ENCODE data around the gene TRAF7.

Gene TRAF7

DNA sequence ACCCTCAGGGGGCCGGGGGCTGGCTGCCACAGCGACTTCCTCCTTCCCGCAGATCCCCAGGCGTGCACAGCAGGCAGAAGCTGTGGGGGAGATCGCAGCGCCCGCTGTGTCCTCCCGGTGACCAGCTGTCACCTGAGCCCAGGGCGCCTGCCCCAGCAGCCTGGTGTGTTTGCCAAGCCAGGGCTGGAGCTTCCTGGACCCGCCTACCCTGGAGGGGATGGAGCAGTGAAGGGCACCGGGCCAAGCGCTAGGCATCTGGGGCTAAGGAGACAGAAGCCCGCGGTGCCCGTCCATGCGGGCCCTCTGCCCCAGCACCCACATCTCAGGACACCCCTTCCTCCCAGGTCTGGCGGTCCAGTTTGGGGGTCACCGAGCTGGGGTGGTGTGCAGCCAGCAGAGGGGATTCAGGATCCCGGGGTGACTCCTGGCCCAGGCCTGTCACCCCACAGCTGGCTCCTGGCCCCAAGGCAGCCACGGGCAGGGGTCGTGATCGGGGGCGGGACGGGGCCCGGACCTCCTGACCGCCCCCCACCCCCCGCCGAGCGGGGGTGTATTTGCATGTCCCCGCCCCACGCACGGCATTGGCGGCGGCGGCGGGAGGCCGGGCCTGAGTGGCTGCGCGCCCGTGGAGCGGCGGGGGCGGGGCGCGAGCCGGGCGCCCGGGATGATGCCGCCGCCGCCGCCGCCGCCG, 7.5 kb upstream of the TRAF7 start, which contains the start of gene RAB26:
TSS of gene RAB26 (plus strand) at position 645 of the 691 bp plus-strand sequence. CDS start 159 bp downstream, outside the sequence.
- peak; percentile 34 for DNase-seq (ENCODE audit: low read depth)

DNA sequence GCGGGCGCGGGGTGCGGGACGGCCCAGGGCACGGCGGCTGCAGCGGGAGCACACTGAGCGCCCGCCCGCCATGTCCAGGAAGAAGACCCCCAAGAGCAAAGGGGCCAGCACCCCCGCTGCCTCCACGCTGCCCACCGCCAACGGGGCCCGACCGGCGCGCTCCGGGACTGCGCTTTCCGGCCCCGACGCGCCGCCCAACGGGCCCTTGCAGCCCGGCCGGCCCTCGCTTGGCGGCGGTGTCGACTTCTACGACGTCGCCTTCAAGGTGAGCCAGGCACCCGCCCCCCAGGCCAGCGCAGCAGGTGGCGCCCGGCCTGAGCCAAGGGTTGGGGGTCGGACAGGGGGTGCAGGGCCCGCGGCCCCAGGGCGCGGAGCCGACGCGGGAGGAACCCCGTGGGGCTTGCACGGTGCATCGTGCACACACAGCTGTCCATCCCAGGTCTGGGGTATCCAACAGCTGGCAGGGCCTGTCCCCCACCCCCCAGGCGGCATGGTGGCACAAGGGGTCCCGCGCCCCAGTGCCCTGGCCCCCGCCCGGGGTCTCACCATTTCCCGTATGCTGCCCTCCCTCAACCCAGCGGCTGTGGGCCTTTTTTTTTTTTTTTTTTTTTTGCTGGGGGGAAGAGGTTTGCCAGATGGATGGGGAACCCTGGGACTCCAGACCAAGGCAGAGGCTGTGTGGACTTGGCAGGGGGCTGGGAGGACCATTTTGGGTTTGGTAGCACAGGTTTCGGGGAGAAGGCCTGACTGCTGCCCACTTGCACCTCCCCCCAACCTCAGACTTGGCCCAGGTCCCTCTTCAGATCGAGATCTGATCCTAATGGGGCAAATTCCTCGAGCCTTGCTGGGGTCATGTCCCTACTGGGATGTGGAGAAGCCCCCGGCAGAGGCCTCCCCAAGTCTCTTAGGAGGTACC, 6.6 kb upstream of the TRAF7 start:
- DNase-seq (ENCODE audit: low read depth): no peak

DNA sequence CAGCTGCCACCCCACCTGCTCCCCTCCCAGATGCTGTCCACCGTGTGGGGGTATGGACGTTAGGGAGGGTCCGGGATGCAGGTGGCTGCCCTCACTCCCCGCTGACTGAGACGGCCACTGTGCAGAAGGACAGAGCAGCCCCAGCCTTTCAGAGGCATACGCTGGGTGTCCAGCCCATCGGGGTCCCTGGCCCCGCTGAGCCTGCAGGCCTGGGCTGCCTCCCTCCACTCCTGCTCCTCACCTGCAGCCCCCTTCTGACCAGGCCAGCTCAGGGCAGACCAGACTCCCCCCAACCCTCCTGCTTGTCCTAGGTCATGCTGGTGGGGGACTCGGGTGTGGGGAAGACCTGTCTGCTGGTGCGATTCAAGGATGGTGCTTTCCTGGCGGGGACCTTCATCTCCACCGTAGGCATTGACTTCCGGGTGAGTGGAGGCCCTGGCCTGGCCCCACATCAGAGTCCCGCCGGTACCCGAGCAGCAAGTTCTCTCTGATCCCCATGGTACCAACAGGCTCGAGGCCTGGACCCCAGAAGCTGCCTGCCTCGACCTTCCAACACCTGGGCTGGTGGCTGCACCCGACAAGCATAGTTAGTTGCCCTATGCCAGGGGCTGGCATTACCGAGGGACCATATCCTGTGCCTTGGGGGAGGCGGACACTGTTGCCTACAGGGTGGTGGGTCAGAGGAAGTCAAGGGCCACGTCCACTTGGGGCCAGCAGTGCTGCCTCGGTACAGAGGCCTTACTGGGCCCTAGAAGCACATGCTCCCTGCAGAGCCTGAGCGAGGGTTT, 5.8 kb upstream of the TRAF7 start:
- no peak for DNase-seq (ENCODE audit: low read depth)

DNA sequence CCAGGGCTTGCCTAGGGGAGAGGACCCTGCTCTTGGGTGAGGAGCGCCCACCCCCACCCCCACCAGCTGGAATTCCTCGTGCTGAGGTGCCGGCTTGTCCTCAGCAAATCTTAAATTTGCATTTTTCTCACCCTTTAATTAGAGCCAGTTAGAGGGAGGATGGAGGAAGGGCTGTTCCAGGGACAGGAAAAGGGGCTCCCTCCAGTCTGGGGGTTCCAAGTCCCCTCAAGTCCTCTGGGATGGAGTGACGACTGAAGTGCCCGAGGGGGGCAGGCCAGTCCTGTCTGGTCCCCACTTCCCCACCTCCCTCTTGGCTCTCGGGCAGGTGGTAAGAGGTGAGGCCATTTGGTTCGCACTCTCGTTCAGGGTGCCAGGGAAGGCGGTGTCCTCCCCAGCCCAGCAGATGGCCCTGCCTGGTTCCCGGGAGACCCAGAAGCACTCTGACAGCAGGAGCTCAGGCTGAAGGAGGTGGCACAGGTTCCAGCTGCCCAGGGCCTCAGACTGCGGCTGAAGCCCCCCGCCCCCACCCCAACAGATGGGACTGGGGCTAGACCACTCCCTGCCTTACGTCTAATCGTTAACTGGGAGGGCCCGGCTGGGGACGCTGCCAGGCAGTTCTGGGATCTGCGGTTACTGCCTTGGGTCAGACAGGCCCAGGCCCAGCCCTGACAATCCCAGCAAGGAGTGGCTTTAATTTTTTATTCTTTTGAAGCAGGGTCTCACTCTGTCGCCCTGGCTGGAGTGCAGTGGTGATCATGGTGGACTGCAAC, 5.0 kb upstream of the TRAF7 start:
- DNase-seq (ENCODE audit: low read depth): no peak

DNA sequence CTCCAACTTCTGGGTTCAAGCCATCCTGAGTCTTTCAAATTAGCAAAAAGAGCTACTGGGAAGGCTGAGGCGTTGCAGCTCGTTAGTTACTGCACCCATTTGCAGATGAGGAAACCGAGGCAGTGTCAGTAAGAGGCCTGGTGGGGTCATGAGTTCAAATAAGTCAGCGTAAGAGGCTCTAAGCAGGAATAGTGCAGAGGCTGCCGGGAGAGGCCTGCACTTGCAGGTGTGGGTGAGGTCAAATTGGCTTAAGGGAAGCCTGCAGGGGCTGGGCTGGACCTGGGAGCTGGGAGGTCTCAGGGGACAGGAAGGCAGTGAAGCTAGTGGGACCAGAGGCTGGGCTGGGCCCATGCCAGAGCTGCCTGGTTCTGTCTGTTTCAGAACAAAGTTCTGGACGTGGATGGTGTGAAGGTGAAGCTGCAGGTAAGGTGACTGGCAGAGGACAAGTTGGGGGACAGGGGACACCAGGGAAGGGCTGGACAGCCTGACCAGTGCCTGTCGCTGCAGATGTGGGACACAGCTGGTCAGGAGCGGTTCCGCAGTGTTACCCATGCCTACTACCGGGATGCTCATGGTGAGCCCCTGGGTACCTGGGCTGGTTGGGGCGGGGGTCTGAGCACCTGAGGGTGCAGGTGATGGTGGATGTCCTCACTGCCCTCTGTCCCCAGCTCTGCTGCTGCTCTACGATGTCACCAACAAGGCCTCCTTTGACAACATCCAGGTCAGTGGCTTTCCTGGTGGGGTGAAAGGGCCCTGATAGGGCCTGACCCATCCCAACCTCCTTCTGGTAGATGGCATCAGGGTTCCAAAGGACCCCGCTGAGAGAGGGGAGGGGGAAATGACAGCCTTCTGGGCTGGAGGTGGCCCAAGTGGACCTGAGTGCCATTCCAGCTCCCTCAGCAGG, 4.1 kb upstream of the TRAF7 start:
- no peak for DNase-seq (ENCODE audit: low read depth)

DNA sequence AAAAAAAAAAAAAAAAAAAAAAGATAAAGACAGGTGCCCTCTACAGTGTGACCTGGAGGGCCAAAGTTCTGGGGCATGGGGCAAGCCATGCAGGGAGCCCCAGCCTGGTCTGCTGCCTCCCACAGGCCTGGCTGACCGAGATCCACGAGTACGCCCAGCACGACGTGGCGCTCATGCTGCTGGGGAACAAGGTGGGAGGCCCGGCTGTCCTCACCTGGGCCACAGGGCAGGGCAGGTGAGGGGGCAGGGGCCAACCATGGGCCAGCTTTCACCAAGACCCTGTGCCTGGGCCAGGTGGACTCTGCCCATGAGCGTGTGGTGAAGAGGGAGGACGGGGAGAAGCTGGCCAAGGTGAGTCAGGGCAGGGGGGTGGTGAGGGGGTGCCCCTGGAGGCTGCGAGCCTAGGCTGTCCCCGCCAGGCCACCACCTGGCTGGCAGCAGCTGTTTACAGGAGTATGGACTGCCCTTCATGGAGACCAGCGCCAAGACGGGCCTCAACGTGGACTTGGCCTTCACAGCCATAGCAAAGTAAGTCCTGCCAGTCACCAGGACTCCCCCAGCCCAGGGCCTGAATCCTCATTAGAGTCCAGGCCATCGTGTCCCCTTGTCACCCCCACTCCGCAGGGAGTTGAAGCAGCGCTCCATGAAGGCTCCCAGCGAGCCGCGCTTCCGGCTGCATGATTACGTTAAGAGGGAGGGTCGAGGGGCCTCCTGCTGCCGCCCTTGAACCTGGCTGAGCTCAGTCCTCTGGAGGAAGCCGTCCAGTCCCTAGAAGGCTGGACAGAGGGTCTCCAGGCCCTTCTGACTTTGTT, 2.7 kb upstream of the TRAF7 start:
- DNase-seq (ENCODE audit: low read depth): no peak

DNA sequence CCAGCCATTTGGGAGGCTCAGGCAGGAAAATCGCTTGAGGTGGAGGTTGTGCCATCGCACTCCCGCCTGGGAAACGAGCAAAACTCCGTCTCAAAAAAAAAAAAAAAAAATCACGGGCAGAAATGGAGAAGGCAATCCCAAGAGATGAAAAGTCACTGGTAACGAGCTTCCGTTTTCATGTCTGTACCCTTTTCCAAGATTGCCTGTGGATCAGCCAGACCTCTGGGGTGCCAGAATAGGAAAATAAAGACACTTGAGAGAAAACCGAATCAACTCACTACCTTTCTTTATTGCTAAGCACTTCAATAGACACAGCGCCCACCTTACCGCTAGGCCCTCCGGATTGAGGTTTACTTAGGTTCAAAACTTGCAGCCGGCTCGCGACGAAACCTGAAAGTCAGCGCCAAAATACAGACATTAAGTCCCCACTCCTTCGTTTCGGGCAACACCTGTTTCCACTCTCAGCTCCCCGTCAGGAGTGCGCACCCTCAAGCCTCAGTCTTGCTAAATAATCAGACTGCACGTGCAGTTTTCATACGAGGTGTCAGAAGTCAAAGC, 970 bp upstream of the TRAF7 start:
- no peak for DNase-seq (ENCODE audit: low read depth)

DNA sequence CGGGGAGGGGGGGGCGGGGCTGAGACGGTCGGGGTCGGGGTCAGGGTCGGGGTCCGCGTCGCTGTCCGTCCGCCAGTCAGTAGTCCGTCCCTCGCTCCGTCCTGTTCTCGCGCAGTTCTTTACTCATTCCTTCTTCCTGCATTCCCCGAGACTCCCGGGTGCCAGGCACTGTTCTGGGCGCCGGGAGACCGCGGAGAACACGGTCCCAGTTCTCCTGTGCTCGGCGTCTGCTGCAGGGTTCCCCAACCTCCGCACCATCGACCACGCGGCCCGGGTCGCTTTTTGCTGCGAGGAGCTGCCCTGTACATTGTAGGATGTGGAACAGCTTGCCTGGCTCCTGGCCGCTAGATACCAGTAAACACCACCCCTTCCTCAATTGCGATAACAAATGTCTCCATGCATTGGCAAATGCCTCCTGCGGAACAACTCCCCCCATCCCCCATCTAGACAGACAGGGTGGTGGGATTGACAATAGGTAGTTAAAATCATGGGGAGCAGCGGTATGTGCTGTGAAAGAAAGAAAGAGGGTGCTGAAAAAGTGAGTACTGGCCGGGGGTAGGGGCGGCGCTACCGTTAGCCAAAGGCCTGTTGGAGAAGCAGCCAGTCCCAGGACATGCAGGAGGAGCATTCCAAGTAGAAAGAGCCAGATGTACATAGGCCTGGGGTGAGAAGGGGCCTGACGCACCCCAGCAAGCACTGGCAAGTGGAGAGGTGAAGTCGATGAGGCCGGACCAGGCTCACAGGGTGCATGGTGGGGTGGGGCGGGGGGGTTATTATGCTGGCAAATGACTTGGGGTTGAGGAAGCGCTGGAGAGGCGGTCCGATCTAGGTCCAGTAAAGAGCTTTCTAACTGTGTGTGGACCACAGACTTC, 631 bp downstream of the TRAF7 start:
- DNase-seq (ENCODE audit: low read depth): no peak

DNA sequence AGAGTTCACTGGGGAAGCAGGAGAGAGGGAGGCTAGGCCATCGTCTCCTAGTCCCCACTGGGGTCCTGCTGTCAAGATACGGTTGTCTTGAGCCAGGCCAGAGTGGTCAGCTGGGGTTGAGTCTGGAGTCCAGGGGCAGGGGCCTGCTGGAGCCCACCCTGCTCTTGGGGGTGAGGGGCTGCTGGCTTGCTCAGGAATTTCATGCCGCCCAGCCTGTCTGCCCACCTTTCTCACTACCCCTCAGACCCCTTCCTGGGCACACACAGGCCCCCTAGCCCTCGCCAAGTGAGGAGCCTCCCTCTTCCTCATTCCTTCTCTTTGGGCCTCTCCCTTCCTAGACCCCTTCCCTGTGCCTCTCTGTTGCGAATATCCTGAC, 1.3 kb downstream of the TRAF7 start:
- DNase-seq (ENCODE audit: low read depth): no peak

DNA sequence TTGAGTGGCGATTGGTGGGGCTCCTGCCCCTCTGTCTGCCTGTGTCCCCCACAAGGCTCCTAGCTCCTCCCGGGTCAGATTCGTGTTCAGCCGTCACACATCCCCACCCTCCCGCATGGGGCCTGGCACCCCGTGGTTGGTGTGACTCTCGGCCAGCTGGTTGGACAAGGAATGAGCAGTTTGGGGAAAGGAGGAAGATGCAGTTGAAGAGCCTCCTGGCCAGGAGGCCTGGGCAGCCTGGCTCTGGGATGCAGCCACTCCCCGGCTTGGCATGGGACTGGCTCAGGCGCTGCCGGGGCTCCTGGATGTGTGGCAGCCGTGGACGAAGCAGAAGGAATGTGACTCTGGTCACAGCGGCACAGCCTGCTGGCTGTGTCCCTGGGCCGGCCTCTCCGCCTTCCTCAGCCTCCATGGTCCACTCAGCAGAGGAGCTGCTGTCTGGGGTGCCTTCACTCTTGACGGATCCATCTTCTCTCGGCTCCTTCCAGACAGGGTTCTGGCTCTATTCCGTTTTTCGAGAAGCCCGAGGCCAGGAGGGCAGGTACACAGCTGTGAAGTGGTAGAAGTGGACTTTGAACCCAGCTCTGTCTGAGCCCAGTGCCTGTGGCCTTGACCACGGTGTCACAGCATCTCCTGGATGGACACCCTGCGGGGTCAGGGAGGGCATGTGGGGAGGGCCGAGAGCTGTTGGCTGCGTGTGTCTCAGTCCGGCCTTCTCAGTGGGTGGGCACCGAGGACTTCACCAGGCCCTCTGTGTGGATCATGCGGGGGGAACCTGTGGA, 2.1 kb downstream of the TRAF7 start:
- DNase-seq (ENCODE audit: low read depth): no peak

DNA sequence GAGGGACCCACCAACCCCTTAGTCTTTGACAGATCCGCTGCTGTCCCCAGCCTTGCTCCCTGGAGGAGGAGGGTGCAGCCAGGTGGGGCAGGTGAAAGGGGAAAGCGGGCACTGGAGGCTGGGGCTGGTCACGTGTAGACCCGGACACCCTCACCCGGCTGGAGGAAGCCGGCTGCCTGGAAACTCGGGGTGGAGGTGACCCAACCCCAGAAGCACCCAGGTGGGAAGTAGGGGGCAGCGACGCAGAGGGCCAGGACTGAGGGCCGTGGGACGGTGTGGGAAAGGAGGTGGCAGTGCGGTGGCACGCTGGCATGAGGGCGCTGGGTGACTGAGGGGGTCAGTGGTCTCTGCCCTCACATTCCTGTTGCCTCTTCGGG, 2.7 kb downstream of the TRAF7 start:
- DNase-seq (ENCODE audit: low read depth): no peak

DNA sequence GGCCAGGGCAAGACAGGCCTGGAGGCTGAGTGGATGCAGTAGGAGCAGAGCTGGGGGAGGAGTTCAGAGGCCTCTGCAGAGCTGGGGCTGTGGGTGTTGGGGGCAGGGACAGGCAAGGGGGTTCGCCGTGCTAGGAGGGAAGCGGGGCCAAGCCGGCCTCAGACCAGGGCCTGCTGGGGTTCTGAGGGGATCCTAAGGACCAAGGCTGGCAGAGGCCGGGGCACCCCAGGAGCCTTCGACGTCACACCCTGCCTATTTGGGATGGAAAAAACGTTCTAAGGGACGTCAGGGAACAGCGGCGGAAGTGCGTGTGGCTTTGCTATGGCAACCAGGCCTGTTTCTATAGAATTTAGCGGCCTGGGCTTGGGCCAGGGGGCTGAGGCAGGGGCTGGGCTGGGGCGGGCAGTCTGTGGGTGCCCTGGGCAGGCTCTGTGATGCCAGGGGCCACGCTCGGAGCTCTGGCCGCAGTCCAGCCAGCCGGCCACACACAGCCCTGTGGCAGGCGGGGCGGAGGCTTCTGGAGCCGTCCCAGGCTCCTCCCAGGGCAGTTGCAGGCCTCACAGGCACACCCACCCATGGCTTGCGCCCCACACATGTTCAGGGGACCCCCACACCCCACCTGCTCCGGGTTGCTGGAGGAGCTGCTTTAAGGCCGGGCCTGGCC, 3.7 kb downstream of the TRAF7 start:
- no peak for DNase-seq (ENCODE audit: low read depth)

DNA sequence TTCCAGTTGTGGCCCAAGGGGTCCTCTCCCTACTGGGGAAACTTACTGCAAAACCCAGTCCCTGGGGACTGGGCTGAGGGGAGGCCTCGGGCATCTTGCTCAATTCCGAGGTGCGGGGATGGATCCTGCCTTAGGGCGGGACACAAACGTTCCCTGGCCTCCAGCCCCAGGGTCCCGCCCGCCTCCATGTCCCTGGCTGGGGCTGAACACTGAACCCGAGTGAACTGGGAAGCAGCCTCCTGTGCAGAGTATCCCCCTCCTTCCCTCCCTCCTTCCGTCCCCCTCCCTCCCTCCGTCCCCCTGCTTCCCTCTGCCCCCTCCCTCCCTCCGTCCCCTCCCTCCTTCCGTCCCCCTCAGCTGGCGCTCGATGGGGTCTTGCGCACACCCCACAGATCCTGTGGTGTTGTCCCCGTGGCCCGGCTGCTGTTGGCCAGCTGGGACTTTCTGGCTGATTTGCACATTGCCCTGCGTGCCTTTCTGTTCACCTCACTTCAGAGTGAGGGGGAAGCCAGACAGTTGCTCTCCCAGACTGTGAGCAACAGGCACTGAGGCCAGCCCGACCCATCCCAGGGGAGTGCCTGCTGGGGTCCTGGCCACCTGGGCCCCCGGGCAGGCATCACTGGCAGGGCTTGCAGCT, 5.5 kb downstream of the TRAF7 start:
- DNase-seq (ENCODE audit: low read depth): no peak

DNA sequence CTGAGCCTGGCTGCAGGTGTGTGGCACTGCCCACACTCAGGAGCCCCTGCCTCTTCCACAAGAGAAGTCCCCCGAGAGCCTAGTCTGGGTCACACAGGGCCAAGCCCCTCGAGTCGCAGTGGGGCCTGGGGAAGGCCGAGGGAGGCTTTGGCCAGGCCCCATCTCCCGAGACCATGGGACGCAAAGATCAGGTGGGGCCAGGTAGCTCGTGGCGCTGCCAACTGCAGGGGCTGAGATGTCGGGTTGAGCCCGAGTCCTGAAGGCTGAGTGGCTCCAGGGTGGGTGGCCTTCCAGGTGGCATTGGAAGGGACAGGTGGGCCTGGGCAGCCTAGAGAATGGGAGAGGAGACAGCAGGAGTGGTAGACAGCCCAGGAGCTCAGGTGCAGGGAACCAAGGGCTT, 6.3 kb downstream of the TRAF7 start:
- DNase-seq (ENCODE audit: low read depth): no peak

DNA sequence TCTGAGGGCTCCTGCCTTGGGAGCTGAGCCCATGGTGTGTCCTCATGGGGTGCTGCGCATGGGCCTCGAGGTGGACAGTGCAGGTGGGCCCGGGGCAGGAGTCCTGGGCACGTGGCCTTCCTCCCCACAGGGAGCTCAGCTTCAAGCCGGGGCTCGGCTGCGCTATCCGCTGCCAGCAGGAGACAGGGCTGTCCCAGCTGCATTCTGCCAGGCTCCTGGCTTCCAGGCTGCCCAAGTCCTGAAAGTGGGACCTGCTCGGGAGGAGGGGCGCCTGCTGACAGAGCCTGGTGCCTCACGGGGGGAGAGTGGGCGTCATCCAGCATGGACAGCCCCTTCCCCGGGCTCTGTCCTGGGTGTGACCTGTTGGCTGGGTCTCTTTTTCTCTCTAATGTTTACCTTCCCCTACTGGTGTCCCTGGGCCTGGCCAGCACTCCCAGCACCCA, 7.1 kb downstream of the TRAF7 start:
- DNase-seq (ENCODE audit: low read depth): no peak

DNA sequence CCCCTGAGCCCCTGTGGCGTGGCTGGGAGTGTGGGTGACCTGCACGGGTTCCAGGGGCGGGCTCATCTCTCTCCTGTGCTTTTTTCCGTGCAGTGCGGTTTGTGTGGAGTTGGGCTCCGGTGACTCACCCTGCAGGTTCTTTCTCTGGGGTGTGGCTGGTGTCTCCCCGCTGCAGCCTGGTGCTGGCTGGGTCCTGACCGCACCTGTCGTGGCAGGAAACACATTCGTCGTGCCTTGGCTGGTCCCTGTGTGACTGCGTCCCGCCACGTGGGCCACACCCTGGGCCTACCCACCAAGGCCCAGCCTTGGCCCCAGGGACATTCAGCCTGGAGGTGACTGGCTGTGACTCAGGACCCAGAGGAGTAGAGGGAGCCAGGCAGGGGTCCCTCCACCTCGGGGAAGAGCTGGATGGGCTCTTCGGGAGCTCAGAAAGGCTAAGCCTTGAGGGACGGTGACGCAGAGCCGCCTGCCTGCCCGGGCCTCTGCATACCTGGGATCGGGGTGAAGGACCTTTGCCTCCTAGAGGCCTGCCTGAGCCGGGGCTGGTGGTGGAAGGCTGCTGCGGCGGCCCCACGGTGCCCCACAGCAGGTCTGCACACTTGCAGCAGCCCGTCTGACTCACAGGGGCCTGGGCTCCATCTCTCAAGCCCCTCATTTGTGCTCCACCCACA, 7.8 kb downstream of the TRAF7 start:
- no peak for DNase-seq (ENCODE audit: low read depth)

Measured in stimulated activated CD8-positive, alpha-beta memory T cell treated with anti-CD3 and anti-CD28 coated beads, Interleukin-4, amount 100 ng/mL, for 24 hours (primary cell).